GM12873 (cell line): ENCODE results near the gene FIG4.

Source experiments
- CTCF ChIP-seq: IDR thresholded peaks from 2 replicates; pipeline ENCODE4 v1.5.1; 2012; ENCODE audit warnings: low read depth, mild to moderate bottlenecking, moderate library complexity, low read length, control low read depth; ENCODE audit not compliant: insufficient read depth; ENCODE audit errors: missing control alignments

The FIG4 gene

GRCh38 chr6:109743739-109744138 lies 52.6 kb downstream of the FIG4 start:
- no peak for TF ChIP-seq CTCF

GRCh38 chr6:109747221-109747620 lies 56.1 kb downstream of the FIG4 start:
- TF ChIP-seq CTCF = no peak

GRCh38 chr6:109759098-109759955 lies 68.2 kb downstream of the FIG4 start:
- no peak for TF ChIP-seq CTCF

- no peak for TF ChIP-seq CTCF
Observed at GRCh38 chr6:109760208-109760607, 69.1 kb downstream of the FIG4 start.

GRCh38 chr6:109762166-109762565 lies 71.1 kb downstream of the FIG4 start:
- TF ChIP-seq CTCF = no peak

GRCh38 chr6:109762769-109763441 lies 71.8 kb downstream of the FIG4 start:
- TF ChIP-seq CTCF = no peak

- no peak for TF ChIP-seq CTCF
Observed at GRCh38 chr6:109766167-109766566, 75.1 kb downstream of the FIG4 start.
